GM12878 (cell line): ENCODE data around the gene KPNA4. TPM values are rescaled to one million over a fixed set of nuclear protein-coding genes. Genes with fewer than 3 reads are reported as not detected.

ENCODE experiments used
- EP300 ChIP-seq, 2 experiments: fragments of 150-350 bp in 1 of 2; IDR thresholded peaks; 2 replicates each; pipeline ENCODE4 v1.6.1; 2011 to 2012; ENCODE audit warnings: low read depth in 2 of 2, low read length in 2 of 2, borderline replicate concordance in 1 of 2, improper control_type of control experiment in 1 of 2, inconsistent platforms in 1 of 2; ENCODE audit not compliant: control insufficient read depth in 1 of 2
- ESRRA ChIP-seq: IDR thresholded peaks from 2 replicates; pipeline ENCODE4 v1.6.1; 2012; ENCODE audit warnings: mild to moderate bottlenecking, low read length, improper control_type of control experiment
- IKZF1 ChIP-seq: fragments of 450-650 bp; conservative IDR thresholded peaks from 2 replicates; pipeline ENCODE4 v1.6.1; 2017; ENCODE audit warnings: antibody characterized with exemption, mild to moderate bottlenecking
- MEF2B ChIP-seq: fragments of 450-650 bp; IDR thresholded peaks from 2 replicates; pipeline ENCODE4 v1.6.1; 2018; ENCODE audit warnings: mild to moderate bottlenecking, moderate library complexity; ENCODE audit not compliant: partially characterized antibody, poor library complexity, severe bottlenecking
- RCOR1 ChIP-seq: conservative IDR thresholded peaks from 2 replicates; pipeline ENCODE4 v1.6.1; 2012; ENCODE audit warnings: low read depth, low read length, improper control_type of control experiment
- RELB ChIP-seq: fragments of 450-650 bp; IDR thresholded peaks from 2 replicates; pipeline ENCODE4 v1.6.1; 2017; ENCODE audit warnings: low read depth, mild to moderate bottlenecking, moderate library complexity
- SKIL ChIP-seq: fragments of 450-650 bp; IDR thresholded peaks from 2 replicates; pipeline ENCODE4 v1.6.1; 2017; ENCODE audit warnings: mild to moderate bottlenecking, low read depth, inconsistent platforms; ENCODE audit not compliant: poor library complexity, severe bottlenecking
- STAT1 ChIP-seq: fragments of 450-650 bp; conservative IDR thresholded peaks from 2 replicates; pipeline ENCODE4 v1.6.1; 2014; ENCODE audit warnings: antibody characterized with exemption, mild to moderate bottlenecking
- WRNIP1 ChIP-seq: IDR thresholded peaks from 2 replicates; pipeline ENCODE4 v1.6.1; 2011; ENCODE audit warnings: low read depth, low read length, improper control_type of control experiment, borderline replicate concordance
- YY1 ChIP-seq: IDR thresholded peaks from 2 replicates; pipeline ENCODE4 v1.6.1; 2011; ENCODE audit warnings: low read depth, mild to moderate bottlenecking, low read length
- ZNF217 ChIP-seq: fragments of 450-650 bp; IDR thresholded peaks from 2 replicates; pipeline ENCODE4 v1.6.1; 2017; ENCODE audit warnings: antibody characterized with exemption, mild to moderate bottlenecking
- ZNF384 ChIP-seq: IDR thresholded peaks from 2 replicates; pipeline ENCODE4 v1.6.1; 2012; ENCODE audit warnings: low read depth, mild to moderate bottlenecking, low read length, improper control_type of control experiment, borderline replicate concordance
- polyA plus RNA-seq, 11 experiments: library from polyadenylated mRNA; depleted of rRNA in 4 of 11; unstranded in 6 of 11; stranded (reverse) in 5 of 11; fragments of >200 nt; fragmentation: Nextera tagmentation in 4 of 11; fragmentation: Illumina TruSeq in 1 of 11; extraction: Ambion mirVana in 4 of 11; extraction: Trizol in 1 of 11; gene quantifications; 1 replicate in 1 of 11; 2 replicates in 10 of 11; pipeline versions ENCODE4 v1.2.1 to v1.2.3, GENCODE V29; 2011 to 2016; ENCODE audit warnings: inconsistent platforms in 2 of 11, missing spikeins in 2 of 11, low read depth in 1 of 11
- total RNA-seq, 4 experiments: library from RNA; depleted of rRNA in 3 of 4; stranded (reverse); fragments of >200 nt in 3 of 4; fragmentation: Illumina TruSeq in 1 of 4; extraction: Trizol in 1 of 4; gene quantifications; 2 replicates each; pipeline versions ENCODE4 v1.2.1 to v1.2.3, GENCODE V29; 2013 to 2021
- TF ChIP-seq, protein P1 (sequence below): fragments of 450-650 bp; IDR thresholded peaks from 2 replicates; pipeline ENCODE4 v1.6.1; 2016; ENCODE audit warnings: mild to moderate bottlenecking
- TF ChIP-seq, protein P2 (sequence below): IDR thresholded peaks from 2 replicates; pipeline ENCODE4 v1.6.1; 2012; ENCODE audit warnings: mild to moderate bottlenecking, low read depth, low read length
- TF ChIP-seq, protein P3 (sequence below): fragments of 450-650 bp; IDR thresholded peaks from 2 replicates; pipeline ENCODE4 v1.6.1; 2016; ENCODE audit warnings: mild to moderate bottlenecking, moderate library complexity, borderline replicate concordance

The KPNA4 gene
- total and polyA plus RNA-seq, 10 of the 15 experiments (the other 5 are each of a cell fraction or from before 2014, with no cell fraction given), result 9.9 to 40.6 (median 18.1) TPM

- TF ChIP-seq, protein P1, sequence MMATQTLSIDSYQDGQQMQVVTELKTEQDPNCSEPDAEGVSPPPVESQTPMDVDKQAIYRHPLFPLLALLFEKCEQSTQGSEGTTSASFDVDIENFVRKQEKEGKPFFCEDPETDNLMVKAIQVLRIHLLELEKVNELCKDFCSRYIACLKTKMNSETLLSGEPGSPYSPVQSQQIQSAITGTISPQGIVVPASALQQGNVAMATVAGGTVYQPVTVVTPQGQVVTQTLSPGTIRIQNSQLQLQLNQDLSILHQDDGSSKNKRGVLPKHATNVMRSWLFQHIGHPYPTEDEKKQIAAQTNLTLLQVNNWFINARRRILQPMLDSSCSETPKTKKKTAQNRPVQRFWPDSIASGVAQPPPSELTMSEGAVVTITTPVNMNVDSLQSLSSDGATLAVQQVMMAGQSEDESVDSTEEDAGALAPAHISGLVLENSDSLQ, result no peak
- peak; percentile 88 for TF ChIP-seq RELB
- TF ChIP-seq STAT1, result no peak
- no peak for TF ChIP-seq EP300 (IDR thresholded peaks at IDR 0.05; ENCODE audit: borderline replicate concordance in 1 of 2, control insufficient read depth in 1 of 2, low read depth in 2 of 2, low read length in 2 of 2)
- 0 out of 2 replicates have a peak, but pooled peaks have one; percentile 32 for TF ChIP-seq WRNIP1
- TF ChIP-seq MEF2B, result no peak
- TF ChIP-seq YY1, result peak; percentile 88
- TF ChIP-seq ZNF384, result no peak
- TF ChIP-seq SKIL, result no peak
- TF ChIP-seq, protein P2, sequence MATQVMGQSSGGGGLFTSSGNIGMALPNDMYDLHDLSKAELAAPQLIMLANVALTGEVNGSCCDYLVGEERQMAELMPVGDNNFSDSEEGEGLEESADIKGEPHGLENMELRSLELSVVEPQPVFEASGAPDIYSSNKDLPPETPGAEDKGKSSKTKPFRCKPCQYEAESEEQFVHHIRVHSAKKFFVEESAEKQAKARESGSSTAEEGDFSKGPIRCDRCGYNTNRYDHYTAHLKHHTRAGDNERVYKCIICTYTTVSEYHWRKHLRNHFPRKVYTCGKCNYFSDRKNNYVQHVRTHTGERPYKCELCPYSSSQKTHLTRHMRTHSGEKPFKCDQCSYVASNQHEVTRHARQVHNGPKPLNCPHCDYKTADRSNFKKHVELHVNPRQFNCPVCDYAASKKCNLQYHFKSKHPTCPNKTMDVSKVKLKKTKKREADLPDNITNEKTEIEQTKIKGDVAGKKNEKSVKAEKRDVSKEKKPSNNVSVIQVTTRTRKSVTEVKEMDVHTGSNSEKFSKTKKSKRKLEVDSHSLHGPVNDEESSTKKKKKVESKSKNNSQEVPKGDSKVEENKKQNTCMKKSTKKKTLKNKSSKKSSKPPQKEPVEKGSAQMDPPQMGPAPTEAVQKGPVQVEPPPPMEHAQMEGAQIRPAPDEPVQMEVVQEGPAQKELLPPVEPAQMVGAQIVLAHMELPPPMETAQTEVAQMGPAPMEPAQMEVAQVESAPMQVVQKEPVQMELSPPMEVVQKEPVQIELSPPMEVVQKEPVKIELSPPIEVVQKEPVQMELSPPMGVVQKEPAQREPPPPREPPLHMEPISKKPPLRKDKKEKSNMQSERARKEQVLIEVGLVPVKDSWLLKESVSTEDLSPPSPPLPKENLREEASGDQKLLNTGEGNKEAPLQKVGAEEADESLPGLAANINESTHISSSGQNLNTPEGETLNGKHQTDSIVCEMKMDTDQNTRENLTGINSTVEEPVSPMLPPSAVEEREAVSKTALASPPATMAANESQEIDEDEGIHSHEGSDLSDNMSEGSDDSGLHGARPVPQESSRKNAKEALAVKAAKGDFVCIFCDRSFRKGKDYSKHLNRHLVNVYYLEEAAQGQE, result no peak
- TF ChIP-seq RCOR1, result 0 out of 2 replicates have a peak, but pooled peaks have one; percentile 21
- TF ChIP-seq IKZF1, result peak; percentile 94
- no peak for TF ChIP-seq ESRRA
- TF ChIP-seq, protein P3, sequence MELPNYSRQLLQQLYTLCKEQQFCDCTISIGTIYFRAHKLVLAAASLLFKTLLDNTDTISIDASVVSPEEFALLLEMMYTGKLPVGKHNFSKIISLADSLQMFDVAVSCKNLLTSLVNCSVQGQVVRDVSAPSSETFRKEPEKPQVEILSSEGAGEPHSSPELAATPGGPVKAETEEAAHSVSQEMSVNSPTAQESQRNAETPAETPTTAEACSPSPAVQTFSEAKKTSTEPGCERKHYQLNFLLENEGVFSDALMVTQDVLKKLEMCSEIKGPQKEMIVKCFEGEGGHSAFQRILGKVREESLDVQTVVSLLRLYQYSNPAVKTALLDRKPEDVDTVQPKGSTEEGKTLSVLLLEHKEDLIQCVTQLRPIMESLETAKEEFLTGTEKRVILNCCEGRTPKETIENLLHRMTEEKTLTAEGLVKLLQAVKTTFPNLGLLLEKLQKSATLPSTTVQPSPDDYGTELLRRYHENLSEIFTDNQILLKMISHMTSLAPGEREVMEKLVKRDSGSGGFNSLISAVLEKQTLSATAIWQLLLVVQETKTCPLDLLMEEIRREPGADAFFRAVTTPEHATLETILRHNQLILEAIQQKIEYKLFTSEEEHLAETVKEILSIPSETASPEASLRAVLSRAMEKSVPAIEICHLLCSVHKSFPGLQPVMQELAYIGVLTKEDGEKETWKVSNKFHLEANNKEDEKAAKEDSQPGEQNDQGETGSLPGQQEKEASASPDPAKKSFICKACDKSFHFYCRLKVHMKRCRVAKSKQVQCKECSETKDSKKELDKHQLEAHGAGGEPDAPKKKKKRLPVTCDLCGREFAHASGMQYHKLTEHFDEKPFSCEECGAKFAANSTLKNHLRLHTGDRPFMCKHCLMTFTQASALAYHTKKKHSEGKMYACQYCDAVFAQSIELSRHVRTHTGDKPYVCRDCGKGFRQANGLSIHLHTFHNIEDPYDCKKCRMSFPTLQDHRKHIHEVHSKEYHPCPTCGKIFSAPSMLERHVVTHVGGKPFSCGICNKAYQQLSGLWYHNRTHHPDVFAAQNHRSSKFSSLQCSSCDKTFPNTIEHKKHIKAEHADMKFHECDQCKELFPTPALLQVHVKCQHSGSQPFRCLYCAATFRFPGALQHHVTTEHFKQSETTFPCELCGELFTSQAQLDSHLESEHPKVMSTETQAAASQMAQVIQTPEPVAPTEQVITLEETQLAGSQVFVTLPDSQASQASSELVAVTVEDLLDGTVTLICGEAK, result 0 out of 2 replicates have a peak, but pooled peaks have one; percentile 32
- TF ChIP-seq ZNF217, result peak; percentile 96
Observed at GRCh38 chr3:160448845-160449635, 116.3 kb downstream of the KPNA4 start (continued).
